ENCODE data around the gene UBE2E3. TPM values are rescaled to one million over a fixed set of nuclear protein-coding genes. Genes with fewer than 3 reads are reported as not detected.
A peak's percentile ranks its signal among the peaks of the same experiment; 100 is the strongest.

UBE2E3 gene
- total RNA-seq, 1 experiment from 2014 or later: 91.3 TPM

GRCh38 chr2:181004647-181005325, 24.4 kb downstream of the UBE2E3 start:
- ChIA-PET POLR2A (interaction anchor here (0.6 to 0.7 kb wide), 2 partner anchors 61 to 571 kb away, joined by 3 to 4 read pairs; no protein-coding TSS in a partner anchor), CTCF (no interaction called here)
- Histone ChIP-seq H3K4me3 (ENCODE audit: low read depth in 2 of 2, low read length in 2 of 2) (no peak overlapping the region), H3K27ac (ENCODE audit: low read length) (no peak overlapping the region), H3K9me3 (ENCODE audit: control insufficient read depth, insufficient read depth, low read depth, low read length) (no peaks in the 10 kb centered on the region), H3K4me1 (ENCODE audit: control insufficient read depth, insufficient read depth, low read length) (peaks cover 6% of the 10 kb centered on the region), H3K27me3 (ENCODE audit: control insufficient read depth, insufficient read depth, low read length) (no peaks in the 10 kb centered on the region), H3K36me3 (ENCODE audit: control insufficient read depth, insufficient read depth, low read length) (no peaks in the 10 kb centered on the region; the same call in 1 of the 2 replicates)
- no peak for ATAC-seq
- TF ChIP-seq SIN3A (IDR thresholded peaks at IDR 0.05; ENCODE audit: borderline replicate concordance, insufficient read depth, low read depth, low read length) (no peak), REST (IDR thresholded peaks at IDR 0.05; ENCODE audit: insufficient read depth in 1 of 2, low read depth in 2 of 2, low read length in 1 of 2) (0 out of 4 replicates have a peak, but pooled peaks of 1 of the 2 experiments have one; percentile 18), CTCF (IDR thresholded peaks at IDR 0.05) (no peak), TCF7L2 (IDR thresholded peaks at IDR 0.05; ENCODE audit: low read depth, low read length) (no peak), POLR2AphosphoS5 (IDR thresholded peaks at IDR 0.05; ENCODE audit: low read depth, low read length) (no peak)
- intact Hi-C loops (cut with micrococcal nuclease; ENCODE audit: unreplicated experiment): no loop called here
- DNase-seq (ENCODE audit: low read depth, low spot score): no peak
- in situ Hi-C loops (cut with HindIII; ENCODE audit: low pct_unique_long_range_greater_than_20kb, low sequenced_read_pairs): no loop called here
- BruUV-seq (replicated peaks): no TSS peak

GRCh38 chr2:181005326-181005655, 24.9 kb downstream of the UBE2E3 start:
- intact Hi-C loops (cut with micrococcal nuclease; ENCODE audit: unreplicated experiment) (no loop called here), in situ Hi-C loops (cut with HindIII; ENCODE audit: low pct_unique_long_range_greater_than_20kb, low sequenced_read_pairs) (no loop called here)
- DNase-seq (ENCODE audit: low read depth, low spot score): no peak
- Histone ChIP-seq H3K27me3 (ENCODE audit: control insufficient read depth, insufficient read depth, low read length) (no peaks in the 10 kb centered on the region), H3K36me3 (ENCODE audit: control insufficient read depth, insufficient read depth, low read length) (no peaks in the 10 kb centered on the region; the same call in 1 of the 2 replicates), H3K4me3 (ENCODE audit: low read depth in 2 of 2, low read length in 2 of 2) (no peak overlapping the region), H3K27ac (ENCODE audit: low read length) (no peak overlapping the region), H3K9me3 (ENCODE audit: control insufficient read depth, insufficient read depth, low read depth, low read length) (no peaks in the 10 kb centered on the region), H3K4me1 (ENCODE audit: control insufficient read depth, insufficient read depth, low read length) (peaks cover 6% of the 10 kb centered on the region)
- CTCF ChIA-PET: no interaction called here
- ATAC-seq: no peak
- no TSS peak for BruUV-seq (replicated peaks)
- POLR2A ChIA-PET: interaction anchor here (0.6 kb wide), 1 partner anchor 61 kb away, joined by 3 read pairs; no protein-coding TSS in a partner anchor
- TF ChIP-seq SIN3A (IDR thresholded peaks at IDR 0.05; ENCODE audit: borderline replicate concordance, insufficient read depth, low read depth, low read length) (no peak), REST (IDR thresholded peaks at IDR 0.05; ENCODE audit: insufficient read depth in 1 of 2, low read depth in 2 of 2, low read length in 1 of 2) (no peak), POLR2AphosphoS5 (IDR thresholded peaks at IDR 0.05; ENCODE audit: low read depth, low read length) (no peak), CTCF (IDR thresholded peaks at IDR 0.05) (no peak), TCF7L2 (IDR thresholded peaks at IDR 0.05; ENCODE audit: low read depth, low read length) (no peak)

All from Panc1 (cell line).